Right renal pelvis (tissue), 4 donors: ENCODE results near the gene UNC5A. TPM values are rescaled to one million over a fixed set of nuclear protein-coding genes. Genes with fewer than 3 reads are reported as not detected.
A peak's percentile ranks its signal among the peaks of the same experiment; 100 is the strongest.

Experiments
- DNase-seq, 4 donors: peaks; one replicate each; pipeline ENCODE4 v3.0.0-alpha.2; 2013; ENCODE audit warnings: low read depth in 4 of 4, low spot score in 3 of 4, missing footprints in 1 of 4
- polyA plus RNA-seq, 4 donors: library from polyadenylated mRNA; unstranded; fragments of 120-200 nt; gene quantifications; one replicate each; pipeline ENCODE4 v1.2.1, GENCODE V29; 2013; ENCODE audit not compliant: insufficient read length in 4 of 4

UNC5A gene
- polyA plus RNA-seq, 4 donors = 0.11 to 0.38 (median 0.16) TPM

DNA sequence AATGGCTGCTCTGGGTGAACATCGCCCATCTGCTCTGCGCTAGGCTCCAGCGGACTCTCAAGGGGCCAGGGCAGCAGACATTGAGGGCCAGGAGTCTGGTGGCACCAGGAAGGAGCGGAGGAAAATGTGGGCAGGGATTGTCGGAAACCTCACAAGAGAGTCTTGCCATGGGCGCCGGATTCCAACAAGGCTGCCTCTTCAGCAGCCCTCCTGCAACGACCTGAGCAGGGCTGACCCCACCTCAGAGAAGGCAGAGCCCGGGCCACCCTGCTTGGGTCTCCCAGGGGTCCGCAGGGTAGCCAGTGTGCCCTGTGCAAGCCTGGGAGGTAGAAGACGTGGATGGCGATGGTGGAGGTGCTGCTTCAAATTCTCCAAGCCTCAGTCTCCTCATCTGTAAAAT lies 11.4 kb upstream of the UNC5A start:
- no peak for DNase-seq

GRCh38 chr5:176799488-176799887 lies 10.9 kb upstream of the UNC5A start:
- DNase-seq = no peak

- DNase-seq = no peak
These were observed 10.3 kb upstream of the UNC5A start for GRCh38 chr5:176800024-176800423.

- no peak for DNase-seq
These were observed 8.1 kb upstream of the UNC5A start for GRCh38 chr5:176802116-176802784.

GRCh38 chr5:176803068-176803942 lies 7.1 kb upstream of the UNC5A start:
- no peak for DNase-seq

DNA sequence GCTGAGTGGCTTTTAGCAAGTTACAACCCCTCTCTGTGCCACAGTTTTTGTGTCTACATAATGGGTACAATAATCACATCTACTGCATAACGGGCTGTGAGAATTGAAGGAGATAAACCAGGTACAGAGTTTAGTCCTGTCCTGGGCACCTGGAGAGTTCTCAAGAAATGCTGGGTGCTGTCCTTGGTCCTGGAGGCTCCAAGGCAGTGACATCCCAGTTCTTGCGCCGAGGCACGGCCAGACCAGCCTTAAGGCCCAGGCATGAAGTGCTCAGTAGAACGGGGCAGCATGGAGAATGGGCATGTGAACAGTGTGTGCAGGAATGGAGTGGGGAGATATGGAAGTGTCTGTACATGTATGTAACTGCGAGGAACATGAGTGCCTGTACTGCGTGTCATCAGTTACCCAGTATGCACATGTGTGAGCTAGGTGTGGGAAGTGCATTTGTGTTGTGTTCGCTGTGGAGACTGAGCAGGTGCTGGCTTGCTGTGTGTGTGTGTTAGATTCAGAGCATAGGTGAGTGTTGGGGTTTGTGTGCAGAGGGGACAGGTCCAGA lies 6.3 kb upstream of the UNC5A start:
- peak; percentile 36 to 61 (median 46) for DNase-seq

GRCh38 chr5:176806137-176806536 lies 4.2 kb upstream of the UNC5A start:
- no peak for DNase-seq

DNA sequence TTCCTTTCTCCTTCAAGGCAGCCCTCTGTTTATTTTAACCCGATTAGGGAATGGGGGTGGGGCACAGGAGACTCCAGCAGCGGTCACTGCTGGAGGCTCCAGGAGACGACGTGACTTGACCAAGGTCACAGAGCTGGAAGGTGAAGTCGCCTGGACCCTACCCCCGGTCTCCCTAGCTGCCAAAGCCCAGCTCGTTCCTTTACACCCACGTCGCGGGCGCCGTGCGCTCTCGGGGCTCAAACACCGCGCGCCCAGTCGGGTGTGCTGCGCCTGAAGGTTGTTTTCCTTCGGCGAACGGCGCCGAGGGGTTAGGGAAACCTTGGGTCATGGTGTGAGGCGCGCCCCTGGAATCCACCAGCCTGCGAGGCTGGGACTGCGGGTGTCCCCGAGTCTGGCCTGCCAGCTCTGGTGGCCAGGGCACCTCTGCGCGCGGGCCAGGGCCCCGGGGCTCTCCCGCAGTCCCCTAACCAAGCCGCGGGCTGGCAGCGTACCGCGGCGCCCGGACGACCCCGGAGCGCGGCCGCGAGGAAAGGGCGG lies 747 bp upstream of the UNC5A start:
- DNase-seq = no peak

DNA sequence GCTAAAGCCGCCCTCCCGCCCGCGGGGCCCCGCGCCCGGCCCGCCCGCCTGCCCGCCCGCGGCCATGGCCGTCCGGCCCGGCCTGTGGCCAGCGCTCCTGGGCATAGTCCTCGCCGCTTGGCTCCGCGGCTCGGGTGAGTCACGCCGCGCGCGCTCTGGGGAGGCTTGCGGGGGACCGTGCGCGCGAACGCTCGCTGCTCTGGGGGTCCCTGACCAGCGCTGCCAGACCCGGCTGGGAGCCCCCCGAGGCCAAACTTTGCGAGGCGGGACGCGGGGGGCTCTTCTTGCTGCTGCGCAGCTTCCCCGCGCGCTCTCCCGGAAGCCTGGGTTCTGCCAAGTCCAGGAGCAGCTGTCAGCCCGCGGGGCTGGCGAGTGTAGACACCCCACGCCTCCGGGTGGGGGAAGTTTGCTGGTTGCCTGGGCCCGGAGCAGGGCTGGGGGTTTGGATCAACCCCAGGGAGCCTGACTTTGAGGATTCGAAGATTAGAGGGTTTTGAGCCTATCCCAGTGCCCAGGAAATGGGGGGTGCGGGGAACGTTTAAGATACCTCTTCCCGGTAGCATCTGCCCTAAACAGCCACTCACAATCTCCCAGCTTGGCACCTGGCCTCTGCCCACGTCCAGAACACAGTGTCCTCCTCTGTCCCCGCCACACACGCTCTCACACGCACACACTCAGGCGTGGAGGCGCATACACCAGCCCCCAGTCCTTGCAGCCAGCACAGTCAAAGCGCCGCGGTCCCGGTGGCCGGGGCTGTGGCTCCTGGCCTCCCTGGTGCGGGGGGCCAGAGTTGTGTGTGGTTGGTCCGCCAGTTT lies 535 bp downstream of the UNC5A start:
- no peak for DNase-seq

GRCh38 chr5:176812269-176813259 lies 2.2 kb downstream of the UNC5A start:
- DNase-seq = no peak

DNA sequence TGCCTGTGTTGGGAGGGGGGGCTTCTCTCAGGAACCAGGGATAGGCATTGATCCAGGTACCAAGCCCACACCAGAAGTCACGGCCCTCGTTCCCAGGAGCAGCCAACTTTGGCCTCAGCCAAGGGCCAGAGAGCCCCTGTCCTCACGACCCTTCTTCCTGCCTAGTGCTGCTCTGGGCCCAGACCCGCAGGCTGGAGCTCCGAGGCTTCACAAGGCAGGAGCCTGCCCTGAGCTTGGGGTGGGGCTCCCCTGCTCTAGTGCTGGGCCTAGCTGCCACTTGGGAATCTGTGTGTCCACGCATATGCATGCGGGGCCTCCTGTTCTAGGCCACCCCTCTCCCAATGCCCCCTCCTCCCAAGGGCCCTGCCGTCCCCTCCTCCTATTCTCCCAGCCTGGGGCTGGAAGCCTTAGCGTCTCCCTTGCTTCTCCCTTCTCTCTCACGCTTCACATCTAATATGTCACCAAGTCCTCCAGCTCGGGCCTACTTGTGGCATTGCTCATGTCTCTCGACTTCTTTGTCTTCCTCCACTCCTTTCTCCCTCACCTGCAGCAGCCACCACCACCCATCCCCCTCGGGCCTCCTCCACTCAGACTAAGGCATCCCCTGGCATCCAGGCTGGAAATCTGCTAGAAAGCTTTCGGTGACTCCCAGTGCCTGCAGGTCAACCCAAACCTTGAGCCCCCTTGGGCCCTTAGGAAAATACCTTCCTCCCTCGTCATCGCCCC lies 3.4 kb downstream of the UNC5A start:
- DNase-seq = no peak

DNA sequence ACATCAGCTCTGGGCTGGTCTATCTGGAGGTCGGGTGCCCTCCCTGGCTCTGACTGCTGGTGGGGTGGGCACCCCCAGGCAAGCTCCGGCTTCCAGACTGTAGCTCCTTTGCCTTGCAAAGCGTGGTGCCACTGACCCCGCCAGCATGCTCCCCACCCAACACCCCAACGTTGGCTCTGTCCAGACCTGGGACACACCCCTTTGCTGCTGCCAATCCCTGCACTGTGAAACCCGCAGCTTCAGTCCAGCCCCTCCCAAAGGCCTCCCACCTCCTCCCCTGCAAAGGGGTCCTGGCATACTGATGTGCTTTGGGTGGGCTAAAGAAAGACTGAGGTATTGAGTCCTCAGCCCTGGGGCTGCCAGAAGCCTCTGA lies 3.9 kb downstream of the UNC5A start:
- no peak for DNase-seq

DNA sequence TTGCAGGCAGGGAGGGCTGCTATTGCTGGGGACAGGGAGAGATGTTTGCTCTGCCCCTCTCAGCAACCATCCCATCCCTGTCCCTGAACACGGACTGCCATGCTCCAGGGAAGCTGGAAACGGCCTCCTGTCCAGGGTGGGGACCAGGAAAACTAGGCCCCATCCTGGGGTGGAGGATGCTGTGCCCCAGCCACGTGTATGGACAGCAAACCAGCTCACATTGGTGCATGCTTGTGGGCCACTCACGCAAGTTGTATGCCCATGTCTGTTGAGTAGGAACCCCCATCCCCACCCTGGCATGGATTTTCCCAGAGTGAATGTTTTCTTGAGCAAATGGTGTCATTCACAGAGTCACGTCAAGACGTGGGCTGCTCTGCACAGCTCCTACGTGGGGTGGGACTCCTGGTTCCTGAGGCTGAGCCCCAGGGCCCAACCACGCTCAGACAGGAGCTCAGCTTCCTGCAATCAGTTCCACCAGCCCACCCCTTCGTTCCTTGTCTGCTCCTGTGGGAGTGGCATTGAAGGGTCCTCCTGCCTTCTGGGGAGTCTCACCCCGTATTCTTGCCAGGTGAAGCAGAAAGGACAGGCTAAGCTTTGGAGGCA lies 4.6 kb downstream of the UNC5A start:
- DNase-seq = no peak

DNA sequence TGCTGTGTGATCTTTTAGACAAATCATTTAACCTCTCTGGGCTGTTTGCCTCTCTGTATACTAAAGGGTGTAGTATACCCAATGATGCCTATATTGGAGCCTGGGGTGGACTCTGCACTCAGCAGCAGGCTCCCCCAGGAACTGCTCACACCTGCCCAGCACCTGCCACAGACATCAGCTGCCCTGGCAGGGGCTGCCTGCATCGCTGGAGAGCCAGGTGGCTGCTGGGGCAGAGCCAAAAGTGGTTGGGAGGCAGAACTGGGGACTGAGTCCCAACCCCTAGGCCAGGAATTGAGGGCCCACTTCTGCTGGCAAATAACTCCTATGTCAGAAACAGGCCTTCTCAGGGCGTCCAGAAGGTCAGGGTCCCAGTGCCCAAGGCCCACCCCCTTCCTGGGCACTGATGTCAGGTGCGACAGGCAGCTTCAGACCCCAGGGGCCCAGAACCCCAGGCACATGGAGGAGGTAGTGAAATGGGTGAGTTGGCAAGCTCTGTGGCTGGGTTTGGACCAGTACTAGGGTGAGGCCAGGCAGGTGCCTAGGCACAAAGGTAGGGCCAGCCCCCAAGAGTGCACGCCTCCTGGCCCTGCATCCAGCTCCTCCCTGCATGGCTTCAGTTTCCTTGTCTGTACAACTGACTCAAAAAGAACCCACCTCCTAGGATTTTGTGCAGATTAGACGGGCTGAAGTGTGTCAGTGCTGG lies 5.8 kb downstream of the UNC5A start:
- DNase-seq = no peak

- DNase-seq = no peak
These were observed 6.5 kb downstream of the UNC5A start for GRCh38 chr5:176816791-176817347.

- no peak for DNase-seq
These were observed 7.0 kb downstream of the UNC5A start for GRCh38 chr5:176817369-176817840.

GRCh38 chr5:176817841-176818377 lies 7.5 kb downstream of the UNC5A start:
- DNase-seq = no peak
